ENCODE results near the gene CARD10.

- TF ChIP-seq PTBP1 (IDR thresholded peaks at IDR 0.05; ENCODE audit: low read depth, low read length, poor library complexity, severe bottlenecking): no peak
- no peak for TF ChIP-seq DR1 (CRISPR knock-in tag; IDR thresholded peaks at IDR 0.05)
- TF ChIP-seq IRX3 (CRISPR knock-in tag; IDR thresholded peaks at IDR 0.05; ENCODE audit: borderline replicate concordance, low read depth): no peak
- no peak for TF ChIP-seq REST (IDR thresholded peaks at IDR 0.05; ENCODE audit: borderline replicate concordance in 1 of 2, low read depth in 1 of 2, low read length in 2 of 2)
These were observed 44.6 kb downstream of the CARD10 start for GRCh38 chr22:37474447-37475090.

All from HepG2 (cell line).